ENCODE measurements around the gene PAK5. TPM values are rescaled to one million over a fixed set of nuclear protein-coding genes. Genes with fewer than 3 reads are reported as not detected.

Gene PAK5
- total and polyA plus RNA-seq, 2 donors (not counting 1 experiment from before 2014, with no cell fraction given): not detected

DNA sequence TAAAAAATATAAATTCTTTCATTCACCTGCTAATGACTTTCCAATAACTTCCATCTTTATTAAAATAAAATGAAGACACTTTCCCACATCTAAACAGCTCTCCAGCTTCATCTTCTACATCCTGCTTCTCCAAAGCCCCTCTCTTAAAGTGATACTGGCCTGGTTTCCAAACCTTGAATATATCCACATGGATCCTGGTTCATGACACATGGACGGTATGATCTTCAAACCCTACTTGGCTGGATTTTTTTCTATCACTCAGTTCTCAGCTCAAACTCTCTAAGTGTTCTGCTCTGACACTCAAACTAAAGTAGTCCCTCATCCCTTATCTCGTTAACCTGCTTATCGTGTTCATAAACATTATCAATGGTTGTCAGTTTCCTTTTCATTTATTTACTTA lies 128.2 kb downstream of the PAK5 start:
- no peaks in the 10 kb centered on the region for H4K20me1 ChIP-seq (ENCODE audit: control insufficient read depth, insufficient read depth, low read length, poor library complexity, severe bottlenecking)
- no peaks in the 10 kb centered on the region for H3K36me3 ChIP-seq (replicated peaks in 1 of 2; ENCODE audit: control extremely low read depth in 1 of 2, control insufficient read depth in 1 of 2, extremely low read depth in 1 of 2, insufficient read depth in 2 of 2, low read length in 1 of 2)
- intact Hi-C loops (cut with micrococcal nuclease): no loop called here
- H3K27me3 Mint-ChIP-seq: no peaks in the 10 kb centered on the region
- H3K4me2 ChIP-seq (replicated peaks; ENCODE audit: low read depth, low read length, poor library complexity, severe bottlenecking): no peak overlapping the region
- no peak overlapping the region for H3K9ac ChIP-seq (ENCODE audit: low read length)
- no peaks in the 10 kb centered on the region for H3K4me1 ChIP-seq (ENCODE audit: control insufficient read depth in 2 of 2, insufficient read depth in 2 of 2, low read length in 2 of 2)
- ATAC-seq (ENCODE audit: low read depth) (no peak), DNase-seq (no peak)
- H3K9me3 Mint-ChIP-seq (ENCODE audit: insufficient read depth): no peaks in the 10 kb centered on the region
- H3K4me3 Mint-ChIP-seq: no peak overlapping the region
- H3K79me2 ChIP-seq (ENCODE audit: control insufficient read depth, insufficient read depth, low read length): no peaks in the 10 kb centered on the region
- H3K4me3 ChIP-seq (ENCODE audit: control extremely low read depth in 1 of 5, extremely low read depth in 1 of 5, insufficient read depth in 1 of 5, low read depth in 2 of 5, low read length in 4 of 5): no peak overlapping the region
- no peaks in the 10 kb centered on the region for H3K4me1 Mint-ChIP-seq
- H3K27me3 ChIP-seq (replicated peaks in 1 of 4; ENCODE audit: control extremely low read depth in 1 of 4, control insufficient read depth in 3 of 4, insufficient read depth in 4 of 4, low read length in 3 of 4): no peaks in the 10 kb centered on the region
- H3K27ac Mint-ChIP-seq: no peak overlapping the region
- POLR2A ChIA-PET: no interaction called here
- no peak overlapping the region for H2AFZ ChIP-seq (ENCODE audit: insufficient read depth, low read depth, low read length, poor library complexity, severe bottlenecking)
- CTCF ChIA-PET: no interaction called here
- no peak overlapping the region for H3K27ac ChIP-seq (ENCODE audit: low read length in 2 of 2)
- TF ChIP-seq EZH2 (IDR thresholded peaks at IDR 0.05; ENCODE audit: borderline replicate concordance, insufficient read depth, low read depth, low read length, poor library complexity, severe bottlenecking): no peak
- TF ChIP-seq, protein P1, sequence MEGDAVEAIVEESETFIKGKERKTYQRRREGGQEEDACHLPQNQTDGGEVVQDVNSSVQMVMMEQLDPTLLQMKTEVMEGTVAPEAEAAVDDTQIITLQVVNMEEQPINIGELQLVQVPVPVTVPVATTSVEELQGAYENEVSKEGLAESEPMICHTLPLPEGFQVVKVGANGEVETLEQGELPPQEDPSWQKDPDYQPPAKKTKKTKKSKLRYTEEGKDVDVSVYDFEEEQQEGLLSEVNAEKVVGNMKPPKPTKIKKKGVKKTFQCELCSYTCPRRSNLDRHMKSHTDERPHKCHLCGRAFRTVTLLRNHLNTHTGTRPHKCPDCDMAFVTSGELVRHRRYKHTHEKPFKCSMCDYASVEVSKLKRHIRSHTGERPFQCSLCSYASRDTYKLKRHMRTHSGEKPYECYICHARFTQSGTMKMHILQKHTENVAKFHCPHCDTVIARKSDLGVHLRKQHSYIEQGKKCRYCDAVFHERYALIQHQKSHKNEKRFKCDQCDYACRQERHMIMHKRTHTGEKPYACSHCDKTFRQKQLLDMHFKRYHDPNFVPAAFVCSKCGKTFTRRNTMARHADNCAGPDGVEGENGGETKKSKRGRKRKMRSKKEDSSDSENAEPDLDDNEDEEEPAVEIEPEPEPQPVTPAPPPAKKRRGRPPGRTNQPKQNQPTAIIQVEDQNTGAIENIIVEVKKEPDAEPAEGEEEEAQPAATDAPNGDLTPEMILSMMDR (IDR thresholded peaks at IDR 0.05): no peak
- WGBS (ENCODE audit: insufficient coverage): 90% methylated on average over 3 of the region's 3 CpGs
- no peaks in the 10 kb centered on the region for H3K9me3 ChIP-seq (ENCODE audit: control extremely low read depth in 1 of 3, control insufficient read depth in 2 of 3, insufficient read depth in 1 of 3, low read length in 2 of 3)

DNA sequence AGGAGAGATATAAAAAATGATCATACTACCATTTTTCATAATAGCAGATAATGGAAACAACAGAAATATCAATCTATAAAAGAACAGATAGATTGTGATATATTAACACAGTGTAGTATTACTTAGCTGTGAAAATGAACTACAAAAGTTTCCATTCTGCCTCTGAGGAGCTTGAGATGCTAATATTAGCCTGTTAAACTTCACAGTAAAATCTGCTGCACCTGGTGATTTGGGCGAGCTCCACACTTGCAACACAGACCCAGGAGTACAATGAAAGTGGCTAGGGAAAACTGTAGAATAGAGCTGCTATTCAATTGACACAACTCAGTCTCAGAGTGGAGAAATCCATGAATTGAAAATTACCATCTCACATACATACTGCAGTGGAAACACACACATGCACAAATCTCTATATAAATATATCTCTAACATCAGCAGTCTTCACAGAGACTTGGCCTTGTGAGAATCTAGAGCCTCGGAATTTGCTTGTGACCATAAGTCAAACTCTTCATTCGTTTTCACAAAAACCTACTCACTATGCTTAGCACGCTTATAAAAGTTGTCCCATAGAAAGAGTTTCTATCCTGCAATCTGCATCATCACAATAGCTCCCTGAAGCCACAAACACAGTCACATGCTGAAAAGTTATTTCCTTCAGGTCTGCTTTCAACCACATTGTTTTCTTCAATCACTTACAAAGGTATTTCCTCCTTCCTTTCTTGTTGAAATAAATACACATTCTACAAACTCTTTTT lies 133.0 kb downstream of the PAK5 start:
- ATAC-seq (ENCODE audit: low read depth) (no peak), DNase-seq (no peak)
- Mint-ChIP-seq H3K4me1 (no peaks in the 10 kb centered on the region), H3K4me3 (no peak overlapping the region), H3K27ac (no peak overlapping the region), H3K9me3 (ENCODE audit: insufficient read depth) (no peaks in the 10 kb centered on the region), H3K27me3 (no peaks in the 10 kb centered on the region)
- Histone ChIP-seq H3K9me3 (ENCODE audit: control extremely low read depth in 1 of 3, control insufficient read depth in 2 of 3, insufficient read depth in 1 of 3, low read length in 2 of 3) (no peaks in the 10 kb centered on the region), H2AFZ (ENCODE audit: insufficient read depth, low read depth, low read length, poor library complexity, severe bottlenecking) (no peak overlapping the region), H3K4me3 (ENCODE audit: control extremely low read depth in 1 of 5, extremely low read depth in 1 of 5, insufficient read depth in 1 of 5, low read depth in 2 of 5, low read length in 4 of 5) (no peak overlapping the region), H3K4me1 (ENCODE audit: control insufficient read depth in 2 of 2, insufficient read depth in 2 of 2, low read length in 2 of 2) (no peaks in the 10 kb centered on the region), H4K20me1 (ENCODE audit: control insufficient read depth, insufficient read depth, low read length, poor library complexity, severe bottlenecking) (no peaks in the 10 kb centered on the region), H3K9ac (ENCODE audit: low read length) (no peak overlapping the region), H3K4me2 (replicated peaks; ENCODE audit: low read depth, low read length, poor library complexity, severe bottlenecking) (no peak overlapping the region), H3K27ac (ENCODE audit: low read length in 2 of 2) (no peak overlapping the region), H3K27me3 (replicated peaks in 1 of 4; ENCODE audit: control extremely low read depth in 1 of 4, control insufficient read depth in 3 of 4, insufficient read depth in 4 of 4, low read length in 3 of 4) (no peaks in the 10 kb centered on the region), H3K36me3 (replicated peaks in 1 of 2; ENCODE audit: control extremely low read depth in 1 of 2, control insufficient read depth in 1 of 2, extremely low read depth in 1 of 2, insufficient read depth in 2 of 2, low read length in 1 of 2) (no peaks in the 10 kb centered on the region), H3K79me2 (ENCODE audit: control insufficient read depth, insufficient read depth, low read length) (no peaks in the 10 kb centered on the region)
- 65% methylated on average over 3 of the region's 4 CpGs for WGBS (ENCODE audit: insufficient coverage)
- intact Hi-C loops (cut with micrococcal nuclease): no loop called here
- ChIA-PET POLR2A (no interaction called here), CTCF (interaction anchor here (0.7 kb wide), 1 partner anchor 7 kb away, joined by 3 read pairs; no protein-coding TSS in a partner anchor)
- no peak for TF ChIP-seq EZH2 (IDR thresholded peaks at IDR 0.05; ENCODE audit: borderline replicate concordance, insufficient read depth, low read depth, low read length, poor library complexity, severe bottlenecking)
- TF ChIP-seq, protein P1 (IDR thresholded peaks at IDR 0.05): no peak

Data from B cell (primary cell).